Dermis blood vessel endothelial cell (primary cell): ENCODE data around the gene COL4A6. TPM values are rescaled to one million over a fixed set of nuclear protein-coding genes. Genes with fewer than 3 reads are reported as not detected.

ENCODE experiments used
- DNase-seq: peaks from one replicate; pipeline ENCODE4 v3.0.0; 2010
- total RNA-seq: library from RNA; depleted of rRNA; stranded (reverse); fragments of >200 nt; gene quantifications from 2 replicates; pipeline ENCODE4 v1.2.3, GENCODE V29; 2014

Gene COL4A6
- total RNA-seq, 1 donor from 2014 or later: 0.68 TPM

- no peak for DNase-seq
Measured at GRCh38 chrX:108156934-108157466, 281.2 kb downstream of the COL4A6 start.

GRCh38 chrX:108156082-108156481, 282.1 kb downstream of the COL4A6 start:
- DNase-seq: no peak

- no peak for DNase-seq
Measured at GRCh38 chrX:108148524-108148923, 289.7 kb downstream of the COL4A6 start.

- peak; percentile 51 for DNase-seq
Measured at GRCh38 chrX:108138814-108139702, 299.2 kb downstream of the COL4A6 start.

- no peak for DNase-seq
Measured at GRCh38 chrX:108134724-108135123, 303.5 kb downstream of the COL4A6 start.

- no peak for DNase-seq
Measured at GRCh38 chrX:108132876-108133275, 305.3 kb downstream of the COL4A6 start.

- DNase-seq: peak; percentile 12
Measured at GRCh38 chrX:108132034-108132433, 306.2 kb downstream of the COL4A6 start.

GRCh38 chrX:108131471-108131870, 306.8 kb downstream of the COL4A6 start:
- peak; percentile 91 for DNase-seq

GRCh38 chrX:108130889-108131288, 307.3 kb downstream of the COL4A6 start:
- peak; percentile 3 for DNase-seq

GRCh38 chrX:108127152-108127551, 311.1 kb downstream of the COL4A6 start:
- DNase-seq: no peak

- peak; percentile 24 for DNase-seq
Measured at GRCh38 chrX:108126661-108127060, 311.6 kb downstream of the COL4A6 start.

- no peak for DNase-seq
Measured at GRCh38 chrX:108123591-108124366, 314.4 kb downstream of the COL4A6 start.

- DNase-seq: peak; percentile 48
Measured at GRCh38 chrX:108122748-108123147, 315.5 kb downstream of the COL4A6 start.

GRCh38 chrX:108121291-108121690, 316.9 kb downstream of the COL4A6 start:
- no peak for DNase-seq

GRCh38 chrX:108117988-108118387, 320.2 kb downstream of the COL4A6 start:
- no peak for DNase-seq

GRCh38 chrX:108114541-108114940, 323.7 kb downstream of the COL4A6 start:
- no peak for DNase-seq

Other genes with a start within 250 kb of the COL4A6 start
- gene COL4A5, start 1.4 kb upstream of the COL4A6 start, total RNA-seq: 48.0 and 54.9 TPM in 2 replicates